T-helper 9 cell (primary cell): Measurements from ENCODE around the gene IFNW1.

Experiments used
- DNase-seq: peaks from one replicate; pipeline ENCODE4 v3.0.0-alpha.2; 2020

The IFNW1 gene

DNA sequence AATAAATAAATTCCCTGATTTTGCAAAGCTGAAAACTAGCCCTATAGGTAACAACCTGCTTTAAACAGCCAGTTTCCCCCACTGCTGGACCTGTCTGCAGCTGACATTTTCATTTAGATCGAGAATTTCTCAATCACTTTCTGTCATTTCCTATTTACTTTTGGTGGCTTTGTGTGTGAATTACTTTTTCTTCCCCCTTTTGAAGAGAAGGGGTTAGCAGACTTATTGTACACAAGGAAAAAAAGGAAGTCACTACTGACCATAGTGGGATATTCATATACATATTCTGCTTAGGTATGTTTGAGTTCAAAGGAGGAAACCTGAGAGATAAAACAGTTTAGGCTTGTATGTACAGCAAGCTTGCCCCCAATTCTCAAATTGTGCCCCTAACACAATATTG is 36.8 kb downstream of the IFNW1 start:
- DNase-seq, result no peak

DNA sequence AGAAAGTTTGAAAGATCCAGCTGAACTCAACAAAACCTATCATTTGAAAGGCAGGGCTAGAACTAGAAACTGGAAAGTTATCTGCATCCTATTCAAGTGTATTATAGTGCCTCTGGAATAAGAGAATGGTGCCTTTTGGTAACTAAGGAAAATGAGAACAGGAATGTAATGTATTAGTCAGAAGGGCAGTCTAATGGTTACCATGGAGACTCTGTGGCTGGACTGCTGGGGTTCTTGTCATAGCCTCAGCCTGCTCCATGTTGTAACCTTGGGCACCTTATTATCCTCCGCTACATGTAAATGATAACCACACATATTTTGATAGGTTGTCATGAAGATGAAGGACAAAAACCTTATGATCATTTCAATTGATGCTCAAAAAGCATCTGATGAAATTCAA is 39.3 kb downstream of the IFNW1 start:
- DNase-seq, result no peak

DNA sequence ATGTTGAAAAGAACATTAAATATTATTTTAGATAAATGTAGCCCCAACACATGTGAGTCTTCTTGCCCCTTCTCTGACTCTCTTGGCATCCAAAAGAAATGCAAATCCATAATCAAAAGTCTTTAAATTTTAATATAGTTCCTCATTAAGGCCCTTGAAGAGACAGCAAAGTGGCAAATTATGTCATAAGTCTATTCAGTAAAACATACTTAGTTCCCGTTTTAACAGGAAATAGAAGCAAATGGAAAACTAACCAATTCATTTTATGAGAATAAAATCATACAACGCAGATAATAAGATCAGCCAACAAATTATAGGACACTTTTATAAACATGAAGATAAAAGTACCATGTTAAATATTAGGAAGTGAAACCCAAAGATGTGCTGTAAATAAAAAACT is 43.8 kb downstream of the IFNW1 start:
- no peak for DNase-seq

DNA sequence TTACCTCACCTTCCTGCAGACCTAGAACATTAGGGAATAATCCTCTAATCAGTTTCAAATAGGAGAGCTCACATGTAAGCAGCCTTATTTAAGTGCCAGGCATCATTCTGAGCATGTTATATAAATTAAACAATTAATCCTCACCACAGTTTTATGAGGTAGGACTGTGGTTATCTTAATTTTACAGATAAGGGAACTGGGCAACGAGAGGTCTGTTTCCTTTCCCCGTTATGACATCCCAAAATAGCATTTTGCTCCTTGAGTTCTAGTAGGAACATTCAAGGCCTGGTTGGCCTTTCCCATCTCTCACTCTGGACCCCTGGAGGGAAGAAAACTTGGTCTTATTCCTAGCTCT is 44.8 kb downstream of the IFNW1 start:
- DNase-seq, result no peak

DNA sequence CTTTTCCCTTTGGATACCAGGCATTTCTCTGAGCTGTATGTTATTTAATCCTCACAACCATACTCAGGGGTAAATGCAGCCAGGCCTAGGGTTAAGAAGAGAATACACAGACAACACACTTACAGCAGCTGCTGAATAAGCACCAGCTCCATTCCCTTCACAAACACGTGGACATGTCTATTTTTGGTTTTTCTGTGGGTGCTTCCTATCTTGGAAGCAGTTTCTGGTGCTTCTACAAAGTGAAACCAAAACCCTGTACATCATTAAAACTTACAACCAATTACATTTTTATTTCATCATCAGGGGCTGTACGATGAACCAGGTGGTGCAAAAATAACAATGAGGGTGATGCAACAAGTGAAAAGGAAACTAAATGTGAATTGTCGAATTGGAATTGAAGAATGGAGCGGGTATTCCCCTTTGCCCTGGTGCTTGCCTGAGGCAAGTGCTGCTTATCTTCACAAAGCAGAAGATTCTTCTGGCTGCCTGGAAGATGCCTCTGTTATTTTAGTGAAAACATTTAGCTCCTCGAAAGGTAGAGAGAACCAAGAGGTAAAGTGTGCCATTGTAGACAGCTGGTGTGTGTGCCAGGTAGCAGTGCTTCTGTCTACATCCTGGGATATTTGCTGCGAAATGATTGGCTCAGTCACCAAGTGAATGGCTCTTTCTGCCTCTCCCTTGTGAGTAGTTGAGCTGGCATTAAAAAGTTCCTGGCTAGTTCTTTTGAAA is 45.3 kb downstream of the IFNW1 start:
- peak; percentile 7 for DNase-seq

DNA sequence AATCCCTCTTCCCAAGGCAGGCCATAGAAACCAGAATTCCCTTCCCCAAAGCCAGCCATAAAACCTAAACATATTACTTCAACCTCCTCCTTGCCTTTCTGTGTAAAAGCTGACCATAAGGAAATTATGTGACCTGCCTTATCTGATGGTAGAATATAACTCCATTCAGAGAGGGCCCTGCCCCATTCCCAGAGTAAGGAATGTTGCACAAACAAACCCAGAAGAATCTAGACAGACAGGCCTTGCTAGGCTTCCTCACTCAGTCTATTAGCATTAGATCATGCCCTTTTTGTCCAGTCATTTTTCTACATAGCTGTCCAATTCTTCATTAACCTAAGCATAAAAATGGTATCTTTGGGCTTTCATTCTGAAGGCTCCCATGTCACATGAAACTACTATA is 46.1 kb downstream of the IFNW1 start:
- no peak for DNase-seq
